DND-41 (cell line): Measurements from ENCODE around the gene MAPK6.
"Not testable (repeated sequence)": the region's sequence is repeated elsewhere in the genome, so short reads cannot be mapped to it uniquely, and the experiment has no call there.

Source experiments
- ATAC-seq: fragments of 200-7000 bp; cut with Tn5 transposase; 3 replicates; pipeline ENCODE4 v1.9.1; 2021; ENCODE audit warnings: low read depth; ENCODE audit not compliant: insufficient read depth
- DNase-seq: peaks from one replicate; pipeline ENCODE4 v3.0.0-alpha.2; 2020
- H2AFZ ChIP-seq: 2 replicates; pipeline ENCODE4 v1.6.0; 2012; ENCODE audit warnings: low read depth, low read length
- H3K27ac ChIP-seq: 2 replicates; pipeline ENCODE4 v1.5.1; 2012; ENCODE audit warnings: low read length, inconsistent platforms
- H3K27me3 ChIP-seq: fragments of 200-600 bp; sonication (generic); 2 replicates; pipeline ENCODE4 v1.6.0; 2012; ENCODE audit warnings: low read length, mild to moderate bottlenecking, inconsistent platforms; ENCODE audit not compliant: insufficient read depth, poor library complexity
- H3K36me3 ChIP-seq: 2 replicates; pipeline ENCODE4 v1.5.1; 2012; ENCODE audit warnings: low read length, inconsistent platforms; ENCODE audit not compliant: insufficient read depth
- H3K4me1 ChIP-seq: 2 replicates; pipeline ENCODE4 v1.5.1; 2012; ENCODE audit warnings: mild to moderate bottlenecking, low read length; ENCODE audit not compliant: insufficient read depth
- H3K4me2 ChIP-seq: 2 replicates; pipeline ENCODE4 v1.6.0; 2012; ENCODE audit warnings: mild to moderate bottlenecking, moderate library complexity, low read length, inconsistent platforms; ENCODE audit not compliant: insufficient read depth
- H3K4me3 ChIP-seq, 2 experiments: fragments of 200-600 bp in 1 of 2; shearing (Covaris generic) in 1 of 2; 2 replicates each; pipeline ENCODE4 v1.5.1; 2012 to 2016; ENCODE audit warnings: inconsistent platforms in 2 of 2, low read length in 2 of 2, mild to moderate bottlenecking in 2 of 2, low read depth in 1 of 2, moderate library complexity in 1 of 2
- H3K79me2 ChIP-seq: 2 replicates; pipeline ENCODE4 v1.6.0; 2012; ENCODE audit warnings: low read length, inconsistent platforms; ENCODE audit not compliant: insufficient read depth
- H3K9ac ChIP-seq: 2 replicates; pipeline ENCODE4 v1.6.0; 2012; ENCODE audit warnings: low read depth, mild to moderate bottlenecking, inconsistent platforms, low read length, moderate library complexity
- H3K9me3 ChIP-seq: 2 replicates; pipeline ENCODE4 v1.5.1; 2012; ENCODE audit warnings: low read length, moderate library complexity, mild to moderate bottlenecking, inconsistent platforms; ENCODE audit not compliant: insufficient read depth, severe bottlenecking
- H4K20me1 ChIP-seq: 2 replicates; pipeline ENCODE4 v1.6.0; 2012; ENCODE audit warnings: low read length; ENCODE audit not compliant: insufficient read depth
- EZH2 ChIP-seq: IDR thresholded peaks from 3 replicates; pipeline ENCODE4 v1.6.1; 2012; ENCODE audit warnings: borderline replicate concordance, low read depth, mild to moderate bottlenecking, moderate library complexity, low read length, inconsistent platforms; ENCODE audit not compliant: severe bottlenecking
- TF ChIP-seq, protein P1 (sequence below): IDR thresholded peaks from 2 replicates; pipeline ENCODE4 v1.5.1; 2012; ENCODE audit warnings: borderline replicate concordance, low read length, moderate library complexity, mild to moderate bottlenecking; ENCODE audit not compliant: poor library complexity, severe bottlenecking; ENCODE audit errors: extremely low read depth

Gene MAPK6

DNA sequence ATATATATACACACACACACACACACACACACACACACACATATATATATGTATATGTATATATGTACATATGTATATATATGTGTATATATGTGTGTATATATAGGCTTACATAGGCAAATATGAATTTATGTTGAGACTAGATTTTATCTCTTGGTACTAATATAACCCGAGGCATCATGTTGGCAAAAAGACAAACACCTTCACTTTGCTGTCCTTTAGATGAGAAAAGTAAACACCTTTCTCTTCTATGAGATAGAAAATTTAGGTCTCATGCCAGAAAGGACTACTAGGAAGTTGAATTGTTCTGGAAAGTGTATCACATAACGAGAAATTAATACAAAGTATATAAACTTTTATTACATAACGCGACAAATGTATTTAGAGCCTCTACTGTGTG lies 27.9 kb upstream of the MAPK6 start:
- no peak overlapping the region for H3K4me2 ChIP-seq
- no peaks in the 10 kb centered on the region for H3K9me3 ChIP-seq
- no peaks in the 10 kb centered on the region for H3K27me3 ChIP-seq
- ATAC-seq (no peak), DNase-seq (no peak)
- no peaks in the 10 kb centered on the region for H3K79me2 ChIP-seq
- no peak overlapping the region for H3K9ac ChIP-seq
- H4K20me1 ChIP-seq = no peaks in the 10 kb centered on the region
- no peak overlapping the region for H3K27ac ChIP-seq
- H3K4me3 ChIP-seq = no peak overlapping the region
- no peak overlapping the region for H2AFZ ChIP-seq
- H3K36me3 ChIP-seq = no peaks in the 10 kb centered on the region
- no peak for TF ChIP-seq EZH2
- TF ChIP-seq, protein P1, sequence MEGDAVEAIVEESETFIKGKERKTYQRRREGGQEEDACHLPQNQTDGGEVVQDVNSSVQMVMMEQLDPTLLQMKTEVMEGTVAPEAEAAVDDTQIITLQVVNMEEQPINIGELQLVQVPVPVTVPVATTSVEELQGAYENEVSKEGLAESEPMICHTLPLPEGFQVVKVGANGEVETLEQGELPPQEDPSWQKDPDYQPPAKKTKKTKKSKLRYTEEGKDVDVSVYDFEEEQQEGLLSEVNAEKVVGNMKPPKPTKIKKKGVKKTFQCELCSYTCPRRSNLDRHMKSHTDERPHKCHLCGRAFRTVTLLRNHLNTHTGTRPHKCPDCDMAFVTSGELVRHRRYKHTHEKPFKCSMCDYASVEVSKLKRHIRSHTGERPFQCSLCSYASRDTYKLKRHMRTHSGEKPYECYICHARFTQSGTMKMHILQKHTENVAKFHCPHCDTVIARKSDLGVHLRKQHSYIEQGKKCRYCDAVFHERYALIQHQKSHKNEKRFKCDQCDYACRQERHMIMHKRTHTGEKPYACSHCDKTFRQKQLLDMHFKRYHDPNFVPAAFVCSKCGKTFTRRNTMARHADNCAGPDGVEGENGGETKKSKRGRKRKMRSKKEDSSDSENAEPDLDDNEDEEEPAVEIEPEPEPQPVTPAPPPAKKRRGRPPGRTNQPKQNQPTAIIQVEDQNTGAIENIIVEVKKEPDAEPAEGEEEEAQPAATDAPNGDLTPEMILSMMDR = no peak
- H3K4me1 ChIP-seq = no peaks in the 10 kb centered on the region

DNA sequence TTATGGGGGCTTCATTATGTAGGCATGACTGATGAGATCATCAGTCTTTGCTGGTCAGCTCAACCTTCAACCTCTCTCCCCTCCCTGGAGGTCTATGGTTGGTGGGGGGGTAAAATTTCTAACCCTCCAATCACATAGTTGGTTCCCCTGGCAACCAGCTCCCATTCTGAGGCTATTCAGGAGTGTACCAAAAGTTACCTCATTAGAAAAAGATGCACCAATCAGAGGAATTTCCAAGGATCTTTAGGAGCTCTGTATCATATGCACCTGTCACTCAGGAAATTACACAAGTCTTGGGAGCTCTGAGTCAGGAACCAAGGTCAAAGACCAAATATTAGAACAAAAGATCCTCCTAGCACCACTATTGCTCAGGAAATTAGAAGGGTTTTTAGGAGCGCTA lies 26.1 kb upstream of the MAPK6 start:
- no peaks in the 10 kb centered on the region for H3K27me3 ChIP-seq
- H3K4me3 ChIP-seq = no peak overlapping the region
- H3K4me2 ChIP-seq = no peak overlapping the region
- DNase-seq (no peak), ATAC-seq (no peak)
- H3K36me3 ChIP-seq = no peaks in the 10 kb centered on the region
- TF ChIP-seq EZH2 = no peak
- TF ChIP-seq, protein P1 = no peak
- H3K9ac ChIP-seq = no peak overlapping the region
- no peaks in the 10 kb centered on the region for H3K9me3 ChIP-seq
- no peak overlapping the region for H3K27ac ChIP-seq
- H3K79me2 ChIP-seq = no peaks in the 10 kb centered on the region
- H4K20me1 ChIP-seq = no peaks in the 10 kb centered on the region
- H3K4me1 ChIP-seq = no peaks in the 10 kb centered on the region
- H2AFZ ChIP-seq = no peak overlapping the region

DNA sequence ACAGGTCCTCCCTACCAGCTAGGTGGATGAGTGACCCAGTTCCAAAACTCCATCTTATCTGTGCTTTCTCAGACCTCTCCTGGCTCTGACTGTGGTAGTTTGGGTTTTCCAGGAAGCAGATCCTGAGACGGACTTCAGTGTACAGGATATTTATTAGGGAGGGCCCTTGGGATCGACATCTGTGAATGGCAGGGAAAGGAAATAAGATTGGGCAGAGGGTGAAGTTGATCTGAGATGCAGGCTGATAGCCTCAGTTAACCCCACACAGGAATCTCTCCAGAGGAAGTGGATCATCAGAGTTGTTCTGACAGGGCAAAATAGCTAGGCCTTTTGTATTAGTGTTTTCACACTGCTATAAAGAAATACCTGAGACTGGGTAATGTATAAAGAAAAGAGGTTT lies 16.7 kb upstream of the MAPK6 start:
- Histone ChIP-seq H3K4me3 (no peak overlapping the region), H3K36me3 (no peaks in the 10 kb centered on the region), H3K9me3 (no peaks in the 10 kb centered on the region), H3K4me2 (no peak overlapping the region), H3K27me3 (no peaks in the 10 kb centered on the region), H2AFZ (no peak overlapping the region), H3K4me1 (no peaks in the 10 kb centered on the region), H3K9ac (no peak overlapping the region), H4K20me1 (no peaks in the 10 kb centered on the region), H3K79me2 (no peaks in the 10 kb centered on the region), H3K27ac (no peak overlapping the region)
- no peak for DNase-seq
- ATAC-seq = no peak
- TF ChIP-seq EZH2 = no peak
- TF ChIP-seq, protein P1 = no peak

DNA sequence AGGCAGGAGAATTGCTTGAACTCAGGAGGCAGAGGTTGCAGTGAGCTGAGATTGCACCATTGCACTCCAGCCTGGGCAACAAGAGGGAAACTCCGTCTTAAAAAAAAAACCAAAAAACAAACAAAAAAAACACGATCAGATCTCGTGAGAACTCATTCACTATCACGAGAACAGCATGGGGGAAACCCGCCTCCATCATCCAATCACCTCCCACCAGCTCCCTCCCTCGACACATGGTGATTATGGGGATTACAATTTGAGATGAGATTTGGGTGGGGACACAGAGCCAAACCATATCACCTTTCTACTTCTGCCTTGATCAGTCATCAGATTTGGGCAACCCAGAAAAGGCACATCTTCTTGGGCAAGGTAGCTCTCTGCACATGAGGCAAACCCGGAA lies 15.9 kb upstream of the MAPK6 start:
- H3K9me3 ChIP-seq, H3K36me3 ChIP-seq, H2AFZ ChIP-seq, H3K27ac ChIP-seq, ATAC-seq, H3K9ac ChIP-seq, DNase-seq, H3K79me2 ChIP-seq, H3K4me2 ChIP-seq, H3K4me1 ChIP-seq, H3K4me3 ChIP-seq, H3K27me3 ChIP-seq, H4K20me1 ChIP-seq: not testable (repeated sequence)
